Activated CD4-positive, alpha-beta memory T cell treated with anti-CD3 and anti-CD28 coated beads, Interleukin-2, amount 10 ng/mL, durations not matched to agents 7 days and 5 days (primary cell): Measurements from ENCODE around the gene PGGT1B. TPM values are rescaled to one million over a fixed set of nuclear protein-coding genes. Genes with fewer than 3 reads are reported as not detected.

Source experiments
- CTCF ChIA-PET: fragments of 350-600 bp; sonication (Branson Sonifier 250); formaldehyde crosslinking; loops from one replicate; lab custom pipeline; 2021; ENCODE audit warnings: antibody characterized with exemption, inconsistent platforms; lab: Charles Lee
- POLR2A ChIA-PET: fragments of 350-600 bp; sonication (Branson Sonifier 250); formaldehyde crosslinking; loops from one replicate; lab custom pipeline; 2021; ENCODE audit warnings: antibody characterized with exemption; lab: Charles Lee
- DNase-seq: peaks from one replicate; pipeline ENCODE4 v3.0.0-alpha.2; 2020
- H3K27ac Mint-ChIP-seq: one replicate; pipeline ENCODE4 v1.8.0; 2021; ENCODE audit warnings: mild to moderate bottlenecking, mixed read lengths
- H3K27me3 Mint-ChIP-seq: one replicate; pipeline ENCODE4 v1.8.0; 2021; ENCODE audit warnings: mixed read lengths
- H3K36me3 Mint-ChIP-seq: one replicate; pipeline ENCODE4 v1.8.0; 2021; ENCODE audit warnings: low read depth, mixed read lengths
- H3K4me1 Mint-ChIP-seq: one replicate; pipeline ENCODE4 v1.8.0; 2021; ENCODE audit warnings: mixed read lengths
- H3K4me3 Mint-ChIP-seq: one replicate; pipeline ENCODE4 v1.8.0; 2021; ENCODE audit warnings: mild to moderate bottlenecking, mixed read lengths
- H3K9me3 Mint-ChIP-seq: one replicate; pipeline ENCODE4 v1.8.0; 2021; ENCODE audit warnings: mixed read lengths
- total RNA-seq, 2 experiments: library from RNA; stranded (reverse); gene quantifications; one replicate each; pipeline ENCODE4 v1.2.3, GENCODE V29; 2021

PGGT1B gene
- total RNA-seq, 2 experiments from 2014 or later: 43.4 to 43.6 TPM

DNA sequence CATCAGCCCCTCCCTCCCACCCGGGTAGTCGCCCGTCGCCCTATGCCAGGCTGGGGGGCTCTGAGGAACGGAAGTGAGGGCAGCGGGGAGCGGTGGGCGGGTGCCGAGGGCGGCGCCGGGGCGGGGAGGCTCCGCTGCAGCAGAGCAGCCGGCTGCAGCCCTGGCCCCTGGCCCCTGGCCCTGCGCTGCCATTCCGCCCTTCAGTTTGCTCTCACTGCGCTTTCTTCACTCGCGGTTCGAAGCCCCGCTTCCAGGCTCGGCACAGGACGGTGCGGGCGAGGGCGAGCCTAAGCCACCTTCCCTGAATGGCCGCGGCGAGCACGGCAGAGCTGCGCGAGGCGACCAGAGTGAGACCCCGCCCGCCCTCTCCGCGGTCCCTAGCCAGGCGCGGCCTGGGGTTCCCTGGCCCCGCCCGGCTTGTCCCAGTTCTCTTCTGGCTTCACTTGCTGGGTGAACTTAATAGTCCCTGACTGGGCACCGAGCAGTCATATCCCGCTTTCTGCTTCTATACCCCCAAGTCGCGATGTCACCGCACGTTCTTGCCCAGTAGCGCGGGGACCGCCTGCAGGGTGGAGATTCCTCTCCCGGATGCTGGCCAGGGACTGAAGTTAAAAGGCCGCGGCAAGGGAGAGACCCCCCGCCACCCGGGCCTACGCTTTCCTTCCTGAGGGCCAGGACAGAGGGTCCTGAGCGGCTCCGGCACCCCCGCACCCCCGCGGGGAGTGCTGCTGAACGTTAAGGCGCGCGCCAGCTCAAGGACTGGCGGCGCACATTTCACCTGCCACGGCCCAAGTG lies 92.3 kb downstream of the PGGT1B start:
- Mint-ChIP-seq H3K36me3 (peaks cover 10% of the 10 kb centered on the region), H3K9me3 (peaks cover 5% of the 10 kb centered on the region), H3K4me1 (peaks cover 14% of the 10 kb centered on the region), H3K27ac (no peak overlapping the region), H3K4me3 (peak overlapping the region; percentile 76), H3K27me3 (peaks cover 71% of the 10 kb centered on the region)
- POLR2A ChIA-PET: interaction anchor here (2.2 kb wide), 1 partner anchor 9 kb away, joined by 14 read pairs; no protein-coding TSS in a partner anchor
- CTCF ChIA-PET: interaction anchor here (1.3 to 2.1 kb wide), 2 partner anchors 77 to 93 kb away, joined by 3 to 7 read pairs; no protein-coding TSS in a partner anchor
- no peak for DNase-seq

DNA sequence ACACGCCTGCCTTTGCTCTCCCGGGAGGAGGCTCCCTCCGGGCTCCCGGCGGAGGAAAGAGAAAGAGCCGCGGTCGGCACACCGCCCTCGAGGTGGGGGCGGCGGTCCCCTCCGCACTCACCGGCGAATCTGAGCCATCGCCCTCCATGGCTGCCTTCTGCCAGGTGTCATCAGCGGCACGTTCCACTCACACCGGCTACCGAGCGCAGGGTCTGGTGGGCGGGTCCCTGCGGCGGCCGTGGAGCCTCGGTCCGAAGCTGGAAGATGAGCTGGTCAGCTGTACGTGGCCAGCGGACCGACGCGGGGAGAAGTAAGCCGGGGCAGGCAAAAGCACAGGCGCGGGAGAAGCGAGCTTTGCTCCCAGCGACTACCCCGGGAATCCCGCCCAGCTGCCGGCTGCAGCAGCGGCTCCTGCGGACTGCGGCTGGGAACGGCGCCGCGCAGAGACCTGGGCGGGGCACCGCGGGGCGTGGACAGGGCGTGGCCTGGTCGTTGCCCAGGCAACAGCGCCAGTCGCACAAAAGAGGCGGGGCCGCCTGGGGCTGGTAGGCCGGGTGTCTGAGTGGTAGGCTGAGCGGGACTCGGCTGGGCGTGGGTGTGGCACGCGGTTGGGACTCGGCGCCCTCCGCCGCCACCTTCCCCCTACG lies 93.1 kb downstream of the PGGT1B start, which contains the start of gene TRIM36:
Gene TRIM36 (minus strand): TSS at position 422 of the 647 bp plus-strand sequence. CDS start 274 bp downstream, at position 148.
- CTCF ChIA-PET: interaction anchor here (1.3 kb wide), 2 partner anchors 72 to 94 kb away, joined by 3 read pairs; no protein-coding TSS in a partner anchor
- no peak within 1 kb of the TSS for H3K27ac Mint-ChIP-seq

DNA sequence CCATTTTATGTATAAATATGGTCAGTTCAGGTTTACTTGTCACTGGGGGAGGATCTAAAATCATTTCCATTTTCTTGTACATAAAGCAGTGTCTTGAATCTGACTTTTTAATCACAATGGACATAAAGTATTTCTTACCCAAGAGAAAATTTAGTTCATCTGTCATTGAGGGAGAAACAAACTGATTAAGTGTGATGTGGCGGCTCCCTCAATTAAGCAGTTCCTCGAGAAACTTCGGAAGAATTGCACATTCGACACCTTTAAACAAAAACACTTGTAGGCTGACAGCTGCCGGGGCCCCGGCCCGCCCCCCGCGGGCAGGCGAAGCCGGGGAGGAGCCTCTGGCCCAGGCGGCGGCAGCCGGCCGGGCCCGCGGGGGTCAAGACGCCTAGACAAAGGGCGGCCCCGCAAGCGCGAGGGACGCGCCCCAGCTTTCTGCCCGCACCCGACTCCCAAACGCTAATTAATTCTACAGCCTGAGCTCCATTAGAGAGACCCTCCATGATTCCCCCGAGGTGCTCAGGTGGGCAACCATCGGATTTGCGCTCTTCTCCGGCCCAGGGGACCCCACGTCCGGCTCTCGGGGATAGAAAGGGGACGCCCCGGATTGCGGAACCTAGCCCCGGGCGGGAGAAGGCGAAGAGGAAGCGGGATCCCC lies 93.7 kb downstream of the PGGT1B start:
- peak overlapping the region; percentile 76 for H3K4me3 Mint-ChIP-seq
- peaks cover 14% of the 10 kb centered on the region for H3K4me1 Mint-ChIP-seq
- peaks cover 70% of the 10 kb centered on the region for H3K27me3 Mint-ChIP-seq
- ChIA-PET CTCF (interaction anchor here (1.3 kb wide), 2 partner anchors 71 to 95 kb away, joined by 3 read pairs; no protein-coding TSS in a partner anchor), POLR2A (interaction anchor here (2.2 kb wide), 1 partner anchor 11 kb away, joined by 14 read pairs; no protein-coding TSS in a partner anchor)
- H3K9me3 Mint-ChIP-seq: peaks cover 12% of the 10 kb centered on the region
- H3K36me3 Mint-ChIP-seq: peaks cover 10% of the 10 kb centered on the region
- H3K27ac Mint-ChIP-seq: no peak overlapping the region
- DNase-seq: no peak

More for the DNA sequence above, 93.1 kb downstream of the PGGT1B start, which contains the start of gene TRIM36:
- H3K36me3 Mint-ChIP-seq: peaks cover 10% of the 10 kb centered on the region
- peaks cover 70% of the 10 kb centered on the region for H3K27me3 Mint-ChIP-seq
- peaks cover 8% of the 10 kb centered on the region for H3K9me3 Mint-ChIP-seq
- POLR2A ChIA-PET: interaction anchor here (2.2 kb wide), 1 partner anchor 10 kb away, joined by 14 read pairs; no protein-coding TSS in a partner anchor
- peaks cover 14% of the 10 kb centered on the region for H3K4me1 Mint-ChIP-seq
- H3K4me3 Mint-ChIP-seq: peak within 1 kb of the TSS; percentile 76
- peak; percentile 95 for DNase-seq

DNA sequence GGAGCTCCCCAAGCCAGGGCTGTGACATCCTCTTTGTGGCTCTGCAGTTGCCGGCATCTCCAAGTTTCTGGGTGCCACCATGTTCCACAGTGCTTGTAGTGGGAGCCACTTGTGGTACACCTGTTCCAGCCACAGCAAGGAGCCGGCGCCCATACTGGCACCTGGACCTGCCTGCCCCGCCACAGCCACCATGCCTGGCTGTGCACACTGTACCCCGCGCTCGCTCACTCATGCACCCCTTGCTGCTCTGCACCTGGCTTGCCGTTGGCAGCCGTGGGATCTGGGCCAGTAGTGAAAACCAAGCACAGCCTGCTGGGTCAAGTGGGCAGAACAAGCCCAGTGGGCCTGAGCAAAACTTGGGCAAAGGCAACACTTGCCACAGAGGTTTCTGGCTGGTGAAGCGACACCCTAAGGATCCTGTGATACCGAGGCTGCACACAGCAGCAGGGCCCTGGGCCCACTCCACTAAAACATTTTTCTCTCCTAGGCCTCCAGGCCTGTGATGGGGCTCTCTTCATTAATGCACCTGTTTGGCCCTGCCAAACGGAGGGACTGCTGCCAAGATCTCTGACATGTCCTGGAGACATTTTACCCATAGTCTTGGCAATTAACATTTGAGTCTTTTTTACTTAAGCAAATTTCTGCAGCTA lies 95.8 kb downstream of the PGGT1B start:
- no peak overlapping the region for H3K27ac Mint-ChIP-seq

DNA sequence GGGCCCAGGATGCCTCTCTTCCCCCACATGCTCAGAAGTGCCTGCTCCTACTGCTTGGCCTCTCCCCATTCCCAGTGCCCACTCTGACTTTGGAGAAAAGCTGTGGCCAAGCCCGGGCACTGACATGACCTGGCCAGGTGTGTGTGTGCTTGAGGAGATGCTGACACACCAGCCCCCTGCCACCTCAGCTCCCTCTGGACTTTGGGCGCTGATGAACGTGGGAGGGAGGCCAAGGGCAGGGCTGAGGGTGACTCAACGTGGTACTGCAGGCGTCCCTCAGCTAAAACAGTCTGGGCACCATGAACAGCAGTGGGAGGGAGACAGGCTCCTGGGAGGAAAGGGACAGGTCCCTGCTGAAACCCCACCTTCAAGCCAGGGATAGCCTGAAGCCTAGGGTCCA lies 96.9 kb downstream of the PGGT1B start:
- ChIA-PET CTCF (no interaction called here), POLR2A (no interaction called here)
- H3K4me1 Mint-ChIP-seq: peaks cover 9% of the 10 kb centered on the region
- no peak overlapping the region for H3K4me3 Mint-ChIP-seq
- peaks cover 10% of the 10 kb centered on the region for H3K36me3 Mint-ChIP-seq
- no peak for DNase-seq
- H3K27ac Mint-ChIP-seq: no peak overlapping the region
- peaks cover 57% of the 10 kb centered on the region for H3K27me3 Mint-ChIP-seq
- H3K9me3 Mint-ChIP-seq: peaks cover 12% of the 10 kb centered on the region

More for the DNA sequence above, 95.8 kb downstream of the PGGT1B start:
- peaks cover 14% of the 10 kb centered on the region for H3K4me1 Mint-ChIP-seq
- no peak for DNase-seq
- peaks cover 10% of the 10 kb centered on the region for H3K36me3 Mint-ChIP-seq
- H3K27me3 Mint-ChIP-seq: peaks cover 63% of the 10 kb centered on the region
- POLR2A ChIA-PET: no interaction called here
- CTCF ChIA-PET: no interaction called here
- H3K9me3 Mint-ChIP-seq: peaks cover 12% of the 10 kb centered on the region
- no peak overlapping the region for H3K4me3 Mint-ChIP-seq

DNA sequence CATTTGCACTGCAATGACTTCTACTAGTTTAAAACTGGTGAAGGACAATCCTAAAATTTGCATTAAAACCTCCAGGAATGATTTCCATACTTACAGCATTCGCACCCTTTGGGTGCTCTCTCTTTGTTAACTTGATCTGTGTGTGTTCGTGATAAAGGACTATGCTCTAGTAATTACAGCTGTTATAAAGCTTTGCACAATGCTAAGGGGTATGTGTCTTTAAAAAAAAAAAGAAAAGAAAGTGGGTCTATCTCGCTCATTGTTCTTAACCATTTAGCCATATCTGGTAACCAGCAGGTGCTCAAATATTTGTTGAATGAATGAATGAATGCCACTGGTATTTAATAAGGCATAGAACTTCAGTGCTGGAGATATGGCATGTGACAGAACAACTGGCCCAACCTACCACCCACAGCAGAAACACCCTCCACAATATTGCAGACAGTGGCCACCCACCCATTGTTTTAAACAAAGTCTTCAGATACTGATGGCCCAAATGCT lies 101.7 kb downstream of the PGGT1B start:
- POLR2A ChIA-PET: interaction anchor here (0.6 kb wide), 1 partner anchor 48 kb away, joined by 3 read pairs; no protein-coding TSS in a partner anchor
- Mint-ChIP-seq H3K27me3 (peaks cover 38% of the 10 kb centered on the region), H3K9me3 (peaks cover 8% of the 10 kb centered on the region), H3K4me3 (no peak overlapping the region), H3K27ac (no peak overlapping the region), H3K36me3 (no peaks in the 10 kb centered on the region), H3K4me1 (no peaks in the 10 kb centered on the region)
- DNase-seq: no peak
- CTCF ChIA-PET: no interaction called here

Other genes starting within 250 kb of the PGGT1B start
- gene TRIM36, start 93.0 kb downstream of the PGGT1B start, total RNA-seq: under 1 TPM in 1 of 2 experiments, not detected in 1; 0.45 TPM
- gene CCDC112, start 33.8 kb upstream of the PGGT1B start, total RNA-seq: 1 to 10 TPM; 2.0 TPM